Activated T-cell treated with anti-CD3 and anti-CD28 coated beads for 4 hours (primary cell): ENCODE measurements around the gene TOMM5.

Experiments used
- DNase-seq: peaks from one replicate; pipeline ENCODE4 v3.0.0-alpha.2; 2020

Gene TOMM5

GRCh38 chr9:37559855-37560592, 32.4 kb downstream of the TOMM5 start:
- DNase-seq, result no peak

GRCh38 chr9:37559125-37559524, 33.3 kb downstream of the TOMM5 start:
- DNase-seq, result no peak

DNA sequence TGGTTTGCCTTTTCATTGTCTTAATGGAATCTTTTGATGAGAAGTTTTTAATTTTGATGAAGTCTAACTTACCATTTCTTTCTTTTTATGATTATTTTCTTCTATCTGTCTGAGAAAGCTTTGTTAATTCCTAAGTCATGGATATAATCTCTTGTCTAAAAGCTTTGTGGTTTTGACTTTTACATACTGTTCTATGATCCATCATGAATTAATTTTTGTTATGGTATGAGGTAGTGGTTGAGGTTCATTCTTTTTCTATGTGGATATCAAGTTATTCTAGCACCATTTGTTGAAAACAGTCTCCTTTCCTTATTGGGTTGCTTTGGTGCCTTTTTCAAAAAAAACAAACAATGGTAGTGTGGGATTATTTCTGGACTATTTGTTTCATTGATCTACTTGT, 36.6 kb downstream of the TOMM5 start:
- DNase-seq, result no peak

DNA sequence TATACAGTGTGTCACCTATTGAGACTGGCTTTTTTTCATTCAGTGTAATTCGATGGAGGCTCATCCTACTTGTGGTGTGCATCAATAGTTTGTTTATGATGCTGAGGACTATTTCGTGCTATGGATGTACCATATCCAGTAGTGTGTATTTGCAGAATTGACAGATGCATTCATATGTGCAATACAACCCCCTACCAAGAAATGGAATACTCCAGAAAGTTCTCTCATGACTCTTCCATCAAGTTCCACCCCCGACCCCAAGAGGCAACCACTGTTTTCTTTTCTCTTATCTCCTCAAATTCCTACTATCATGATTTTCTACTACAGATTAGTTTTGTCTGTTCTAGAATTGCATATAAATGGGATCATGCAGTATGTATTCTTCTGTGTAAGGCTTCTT, 38.1 kb downstream of the TOMM5 start:
- DNase-seq, result no peak

GRCh38 chr9:37551888-37552287, 40.5 kb downstream of the TOMM5 start:
- no peak for DNase-seq

DNA sequence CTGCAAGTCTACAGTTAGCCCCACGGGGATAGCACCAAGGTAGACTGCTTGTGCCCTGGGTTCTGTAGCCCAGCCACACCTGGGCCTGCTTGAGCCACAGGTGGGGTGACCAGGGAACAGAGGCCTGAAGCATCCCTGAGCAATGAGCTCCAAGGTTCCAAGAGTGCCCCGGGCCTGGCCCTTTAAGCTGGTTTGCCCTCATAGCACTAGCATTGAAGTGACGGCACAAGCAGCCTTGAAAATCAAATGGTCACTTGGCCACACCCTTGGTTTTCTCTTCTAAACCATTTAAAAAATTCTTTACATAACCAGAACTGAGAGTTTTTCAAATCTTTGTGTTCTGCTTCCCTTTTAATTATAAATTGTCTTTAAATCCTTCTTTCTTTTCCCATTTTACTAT, 40.9 kb downstream of the TOMM5 start:
- no peak for DNase-seq

- no peak for DNase-seq
Observed at GRCh38 chr9:37550781-37551180, 41.6 kb downstream of the TOMM5 start.

DNA sequence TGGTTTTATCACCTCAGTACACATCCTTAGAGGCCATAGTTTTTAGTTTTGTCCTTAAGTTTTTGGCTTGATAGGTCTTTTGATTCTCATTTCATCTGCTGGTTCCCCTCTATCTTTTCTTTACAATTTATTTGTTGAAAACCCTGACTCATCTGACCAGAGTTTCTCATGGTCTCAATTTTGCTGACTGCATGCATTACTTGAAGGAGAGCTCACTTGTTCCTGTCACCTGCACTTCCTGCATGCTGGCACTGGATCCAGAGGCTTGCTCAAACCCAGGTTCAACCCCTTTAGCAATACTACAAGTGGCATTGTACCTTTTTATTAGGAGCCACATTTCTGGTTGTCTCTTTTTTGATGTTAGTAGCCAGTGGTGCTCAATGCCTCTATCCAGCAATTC, 42.9 kb downstream of the TOMM5 start:
- DNase-seq, result no peak

DNA sequence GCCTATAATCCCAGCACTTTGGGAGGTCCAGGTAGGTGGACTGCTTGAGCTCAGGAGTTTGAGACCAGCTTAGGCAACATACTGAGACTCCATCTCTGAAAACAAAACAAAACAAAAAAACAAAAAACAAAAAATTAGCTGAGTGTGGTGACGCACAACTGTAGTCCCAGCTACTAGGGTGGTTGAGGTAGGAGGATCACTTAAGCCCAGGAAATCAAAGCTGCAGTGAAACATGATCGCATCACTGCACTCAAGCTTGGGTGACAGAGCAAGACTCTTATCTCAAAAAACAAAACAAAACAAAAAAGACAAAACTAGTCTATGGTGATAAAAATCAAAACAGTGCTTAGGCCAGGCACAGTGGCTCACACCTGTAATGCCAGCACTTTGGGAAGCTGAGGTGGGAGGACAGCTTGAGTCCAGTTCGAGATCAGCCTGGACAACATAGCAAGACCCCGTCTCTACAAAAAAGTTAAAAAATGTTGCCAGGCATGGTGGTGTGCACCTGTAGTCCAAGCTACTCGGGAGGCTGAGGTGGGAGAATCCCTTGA, 45.0 kb downstream of the TOMM5 start:
- no peak for DNase-seq

- no peak for DNase-seq
Observed at GRCh38 chr9:37543468-37543867, 48.9 kb downstream of the TOMM5 start.

GRCh38 chr9:37542895-37543294, 49.5 kb downstream of the TOMM5 start:
- DNase-seq, result no peak

- no peak for DNase-seq
Observed at GRCh38 chr9:37542488-37542887, 49.9 kb downstream of the TOMM5 start.

GRCh38 chr9:37541465-37541864, 50.9 kb downstream of the TOMM5 start:
- DNase-seq, result no peak

GRCh38 chr9:37540634-37541033, 51.8 kb downstream of the TOMM5 start:
- no peak for DNase-seq

- DNase-seq, result no peak
Observed at GRCh38 chr9:37539634-37540033, 52.8 kb downstream of the TOMM5 start.
